NCI-H2196 (cell line): Measurements from ENCODE around the gene TMEM272.

Source experiments
- DNase-seq: peaks from one replicate; lab custom pipeline; 2025; ENCODE audit not compliant: unreplicated experiment; lab: John Stamatoyannopoulos, UW

The TMEM272 gene

DNA sequence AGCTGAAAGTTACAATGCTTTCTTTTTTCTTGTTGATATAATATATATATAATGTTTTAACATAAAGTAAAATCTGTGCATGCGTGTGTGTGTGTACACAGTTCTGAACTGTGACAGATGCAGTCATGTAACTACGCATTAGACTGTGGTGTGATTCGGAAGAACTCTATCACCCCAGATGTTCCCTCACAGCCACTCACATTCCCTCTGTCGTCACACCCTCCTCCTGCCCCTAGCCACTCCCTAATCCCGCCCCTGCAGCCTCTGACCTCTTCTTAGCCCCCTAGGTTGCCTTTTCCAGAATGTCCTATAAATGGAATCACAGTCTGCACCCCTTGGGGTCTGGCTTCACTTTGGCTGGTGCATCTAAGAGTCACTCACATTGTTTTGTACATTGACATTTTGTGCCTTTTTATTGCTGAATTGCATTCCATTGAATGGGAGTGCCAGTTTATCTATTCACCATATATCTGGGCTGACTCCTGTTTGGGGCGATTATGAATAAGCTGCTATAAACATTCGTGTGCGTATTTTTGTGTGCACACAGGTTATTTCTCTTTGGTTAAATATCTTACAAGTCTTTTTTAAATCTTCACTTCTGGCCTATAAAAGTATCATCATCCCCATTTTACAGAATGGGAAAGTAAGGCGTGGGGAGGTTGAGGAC is 61.4 kb downstream of the TMEM272 start:
- DNase-seq = no peak

DNA sequence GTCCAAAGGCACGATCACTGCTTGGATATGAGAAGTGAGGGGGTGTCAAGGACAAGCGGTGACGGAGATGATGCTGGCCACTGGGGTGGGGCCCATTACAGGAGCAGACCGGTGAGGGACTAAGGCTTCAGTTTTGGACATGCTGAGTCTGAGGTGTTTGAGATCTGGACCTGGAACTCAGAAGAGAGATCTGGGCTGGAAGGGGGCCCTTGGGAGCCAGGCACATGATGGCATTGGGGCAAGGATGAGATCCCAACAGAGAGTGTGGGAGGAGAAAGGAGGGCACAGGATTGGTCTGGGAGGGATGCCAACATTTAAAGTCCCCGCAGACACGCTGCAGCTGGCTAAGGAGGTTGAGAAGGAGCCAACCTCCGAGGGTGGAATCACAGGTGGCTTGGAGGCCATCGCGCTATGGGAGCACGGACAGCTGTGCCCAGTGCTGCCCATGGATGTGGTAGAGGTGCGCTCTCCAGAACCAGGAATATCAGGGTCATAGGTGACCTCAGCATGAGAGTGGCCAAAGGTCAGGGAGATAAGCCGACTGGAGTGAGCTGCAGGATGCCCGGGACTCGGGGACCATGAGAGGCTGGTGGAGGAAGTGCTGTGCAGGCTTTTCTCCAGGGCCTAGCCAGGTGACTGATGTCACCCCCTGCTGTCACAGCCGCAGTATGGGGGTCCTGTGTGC is 62.8 kb downstream of the TMEM272 start:
- no peak for DNase-seq

DNA sequence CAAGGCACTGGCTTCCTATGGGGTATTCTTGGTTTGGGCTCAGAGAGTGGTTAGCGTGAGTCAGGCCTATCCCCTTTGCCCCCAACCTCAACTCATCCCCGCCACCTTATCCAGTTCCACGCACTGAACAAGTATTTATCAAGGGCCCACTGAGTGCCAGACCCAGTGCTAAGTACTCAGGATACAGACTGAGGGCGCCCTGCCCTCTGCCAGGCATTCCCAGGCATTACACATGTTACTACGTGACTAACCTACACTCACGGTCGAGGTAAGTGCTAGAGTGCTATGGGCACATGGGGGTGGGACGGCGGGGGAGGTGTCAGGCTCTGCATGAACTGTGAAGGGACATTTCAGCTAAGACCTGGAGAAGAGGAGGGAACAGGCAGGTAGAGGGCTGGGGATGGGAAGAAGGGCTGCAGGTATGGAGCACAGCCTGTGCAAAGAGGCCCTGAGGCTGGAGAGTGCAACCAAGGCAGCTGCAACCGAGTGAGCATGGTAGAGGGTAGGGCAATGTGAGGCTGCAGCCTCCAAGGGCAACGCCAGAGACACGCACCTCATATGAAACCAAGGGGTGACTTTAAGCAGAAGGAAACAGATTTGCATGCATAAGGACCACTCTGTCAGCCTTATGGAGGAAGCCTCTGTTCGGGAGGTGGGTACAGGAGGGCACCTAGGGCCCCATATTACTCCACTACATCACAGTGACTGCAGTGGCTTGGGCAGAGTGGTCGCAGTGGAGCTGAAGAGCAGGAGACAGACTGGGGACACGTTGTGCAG is 63.5 kb downstream of the TMEM272 start:
- DNase-seq = no peak

DNA sequence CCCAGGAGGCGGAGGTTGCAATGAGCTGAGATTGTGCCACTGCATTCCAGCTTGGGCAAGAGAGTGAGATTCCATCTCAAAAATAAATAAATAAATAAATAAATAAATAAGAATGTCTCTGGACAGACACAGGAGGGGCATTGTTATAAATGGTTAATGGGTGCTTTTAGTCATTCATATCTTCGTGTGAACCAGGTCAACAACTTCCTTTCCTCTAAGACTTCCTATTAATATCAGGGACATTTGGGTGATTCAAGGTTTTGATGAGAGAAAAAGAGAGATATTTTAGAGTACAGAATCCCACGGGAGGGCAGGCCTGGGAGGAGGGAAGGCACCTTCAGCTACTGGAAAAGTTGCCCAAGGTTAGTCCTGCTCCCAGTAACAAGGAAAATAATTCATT is 64.9 kb downstream of the TMEM272 start:
- no peak for DNase-seq

DNA sequence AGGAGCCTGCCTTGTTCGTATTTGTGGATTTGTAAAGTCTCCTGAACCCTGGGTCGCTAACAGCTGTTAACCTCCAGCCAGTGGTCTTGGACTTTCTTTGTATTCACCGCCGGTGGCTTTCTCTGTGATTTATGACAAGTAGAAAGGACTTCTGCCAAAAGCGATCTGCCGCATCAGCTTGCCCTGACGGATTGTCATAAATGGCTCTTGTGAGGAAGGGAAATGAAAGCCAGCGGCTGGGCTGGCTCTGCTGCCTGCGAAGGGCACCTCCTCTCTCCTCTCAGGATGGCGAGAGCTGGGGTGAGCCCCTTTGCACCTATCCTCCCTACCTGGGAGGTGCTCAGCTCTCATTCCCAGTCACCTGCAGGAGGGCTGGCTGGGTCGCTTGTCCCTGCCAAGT is 66.6 kb downstream of the TMEM272 start:
- no peak for DNase-seq

DNA sequence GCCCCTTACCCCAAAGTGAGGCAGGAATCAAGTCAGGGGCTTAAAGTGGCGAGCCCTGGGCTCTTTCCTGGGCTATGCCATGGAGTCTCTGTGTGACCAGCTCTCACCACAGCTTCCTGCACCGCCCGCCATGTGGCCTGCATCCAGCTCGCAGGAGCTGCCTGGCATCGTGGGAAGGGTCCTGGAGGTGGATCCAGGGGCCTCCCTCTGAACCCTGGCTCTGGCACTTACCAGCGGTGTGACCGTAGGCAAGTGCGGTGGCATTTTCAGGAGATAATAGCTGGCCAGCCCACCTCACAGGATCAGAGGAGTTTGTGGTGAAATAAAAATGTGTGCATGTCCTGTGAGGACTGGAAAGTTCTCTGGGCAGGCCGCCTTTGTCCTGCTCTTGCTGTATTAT is 67.1 kb downstream of the TMEM272 start:
- DNase-seq = no peak

DNA sequence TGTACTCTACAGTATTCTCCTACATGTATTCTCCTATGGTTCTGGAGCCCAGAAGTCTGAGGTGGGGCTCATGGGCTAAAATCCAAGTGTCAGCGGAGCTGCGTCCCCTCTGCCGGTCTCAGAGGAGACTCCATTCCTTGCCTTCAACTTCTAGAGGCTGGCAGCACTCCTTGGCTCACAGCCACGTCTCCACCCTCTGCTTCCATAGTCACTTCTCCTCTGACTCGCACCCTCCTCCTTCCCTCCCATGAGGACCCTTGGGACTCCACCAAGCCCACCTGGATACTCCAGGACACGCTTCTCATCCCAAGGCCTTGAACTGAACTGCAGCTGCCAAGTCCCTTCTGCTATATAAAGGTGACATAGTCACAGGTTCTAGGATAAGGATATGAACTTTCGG is 68.8 kb downstream of the TMEM272 start:
- DNase-seq = no peak

DNA sequence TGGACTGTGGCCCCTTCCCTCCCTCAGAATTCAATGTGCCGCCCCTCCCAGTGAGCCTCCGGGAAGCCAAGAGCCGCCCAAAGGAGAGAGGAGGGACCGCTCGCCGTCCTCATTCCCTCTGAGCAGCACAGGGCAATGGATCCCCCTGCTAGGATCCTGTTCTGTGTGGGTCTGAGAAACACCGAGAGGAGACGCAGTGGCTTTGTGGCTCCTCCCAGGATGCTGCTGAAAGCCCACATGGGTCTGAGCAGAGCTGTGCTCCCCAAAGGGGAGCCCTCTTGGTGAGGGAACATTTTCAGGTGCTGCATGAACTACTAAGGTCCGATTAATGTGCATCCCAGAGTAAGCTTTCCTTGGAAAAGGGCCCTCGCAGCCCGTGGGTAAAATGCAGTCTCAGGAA is 71.5 kb downstream of the TMEM272 start:
- no peak for DNase-seq

DNA sequence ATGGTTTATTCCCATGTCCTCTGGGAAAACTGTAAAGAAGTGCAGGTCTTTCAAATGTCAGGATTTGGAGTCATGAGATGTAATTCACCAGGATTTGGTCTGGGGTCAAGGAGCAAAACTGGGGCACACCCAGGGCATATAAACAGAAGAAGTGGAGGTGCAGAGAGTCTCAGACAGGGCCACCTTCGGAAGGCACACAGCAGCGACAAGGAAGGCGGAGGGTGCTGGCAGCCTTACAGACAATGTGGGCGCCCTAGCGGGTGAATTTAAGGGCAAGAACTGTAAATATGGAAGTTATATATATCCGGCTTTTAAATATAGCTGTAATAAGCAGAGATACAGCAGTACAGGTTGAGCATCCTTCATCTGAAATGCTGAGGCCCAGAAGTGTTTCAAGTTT is 72.2 kb downstream of the TMEM272 start:
- DNase-seq = no peak

DNA sequence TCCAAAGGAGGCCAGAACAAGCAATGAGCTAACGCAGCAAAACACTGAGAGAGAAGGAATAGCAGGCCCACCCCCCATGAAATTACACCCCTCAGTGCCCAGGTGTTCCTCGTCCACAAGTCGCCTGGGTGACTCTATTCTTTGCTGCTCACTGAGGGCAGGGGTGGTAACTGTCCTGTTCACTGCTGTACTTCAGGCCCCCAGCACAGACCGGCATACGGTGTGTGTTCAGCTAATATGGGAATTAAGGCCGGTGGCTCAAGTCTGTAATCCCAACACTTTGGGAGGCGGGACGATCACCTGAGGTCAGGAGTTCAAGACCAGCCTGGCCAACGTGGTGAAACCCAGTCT is 72.9 kb downstream of the TMEM272 start:
- no peak for DNase-seq

DNA sequence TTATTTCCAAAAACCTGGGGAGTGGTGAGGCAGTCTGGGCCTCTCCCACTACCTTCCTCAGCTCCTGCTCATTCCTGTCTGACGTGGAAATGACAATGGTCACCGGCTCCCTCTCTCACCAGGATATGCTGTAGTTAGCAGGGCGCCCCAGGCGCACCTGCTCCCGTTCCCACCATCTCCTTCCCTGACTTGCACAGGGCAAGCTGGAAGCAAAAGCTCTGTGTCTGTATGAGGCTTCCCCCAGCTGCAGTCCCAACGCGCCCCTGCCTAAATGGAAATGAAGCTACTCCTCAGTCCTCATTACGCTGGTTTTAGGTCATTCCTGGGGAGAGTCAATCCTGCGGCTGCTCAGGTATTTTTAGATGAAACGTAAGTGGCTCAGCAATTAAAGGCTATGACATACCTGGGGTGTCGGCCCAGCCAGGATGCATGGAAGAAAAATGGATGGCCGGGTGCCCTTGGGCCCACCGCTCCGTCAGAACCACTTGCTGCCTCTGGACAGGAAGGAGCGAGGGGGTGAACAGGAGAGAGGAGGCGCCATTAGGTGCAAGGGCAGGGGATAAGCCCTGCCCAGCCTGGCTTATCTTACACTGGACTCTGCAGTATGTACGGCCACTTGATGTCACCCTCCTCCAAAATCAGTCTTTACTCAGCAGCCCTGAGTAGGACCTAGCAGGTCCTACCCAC is 73.4 kb downstream of the TMEM272 start:
- DNase-seq = no peak

DNA sequence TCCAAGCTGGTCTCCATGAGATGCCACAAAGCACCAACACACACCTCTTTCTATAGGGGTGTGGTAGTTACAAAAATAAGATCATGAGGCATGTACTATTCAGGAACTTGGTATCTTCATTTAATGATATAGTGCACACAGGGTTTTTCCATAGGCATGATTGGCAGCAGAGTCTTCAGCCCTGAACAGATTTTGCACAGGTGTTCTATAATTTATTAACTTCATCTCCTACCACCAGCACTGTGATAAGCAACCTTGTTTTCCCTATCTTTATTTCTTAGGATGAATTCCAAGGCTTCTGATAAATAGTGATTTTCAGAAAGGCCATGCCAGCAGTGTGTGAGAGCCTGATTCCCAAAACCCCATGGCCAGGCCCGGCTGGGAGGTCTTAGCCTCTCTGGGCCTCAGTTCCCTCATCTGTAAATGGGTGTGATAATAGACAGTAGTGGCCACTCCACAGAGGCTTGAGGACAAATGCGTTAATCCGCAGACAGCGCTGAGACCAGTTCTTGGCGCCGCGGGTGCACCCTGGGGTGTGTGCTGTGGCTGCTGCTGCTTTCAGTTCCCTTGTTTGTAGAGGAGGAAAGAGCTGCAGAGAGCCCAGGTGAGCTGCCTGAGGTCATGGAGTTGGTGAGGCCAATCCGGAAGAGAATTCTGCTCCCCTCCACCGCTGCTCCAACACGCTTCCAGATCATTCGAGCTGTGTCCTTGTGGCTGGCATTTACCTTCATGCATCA is 74.1 kb downstream of the TMEM272 start:
- no peak for DNase-seq

DNA sequence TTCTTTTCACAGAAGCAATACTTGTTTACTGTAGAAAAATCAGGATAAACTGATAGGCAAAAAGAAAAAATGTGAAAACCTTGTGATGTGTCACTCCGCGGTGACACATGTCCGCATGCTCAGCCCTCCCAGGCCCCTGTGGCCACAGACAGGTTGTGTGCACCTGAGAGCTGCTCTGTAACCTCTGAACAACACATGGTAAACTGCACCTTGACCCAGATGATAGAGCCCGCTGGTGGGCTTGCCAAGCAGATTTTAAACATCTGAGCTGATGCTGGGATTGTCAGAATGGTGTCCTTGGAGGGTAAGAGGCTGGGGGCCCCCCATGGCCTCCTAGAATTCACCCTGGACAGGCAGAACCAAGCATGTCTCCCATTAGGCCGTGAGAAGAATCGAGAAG is 74.8 kb downstream of the TMEM272 start:
- no peak for DNase-seq

DNA sequence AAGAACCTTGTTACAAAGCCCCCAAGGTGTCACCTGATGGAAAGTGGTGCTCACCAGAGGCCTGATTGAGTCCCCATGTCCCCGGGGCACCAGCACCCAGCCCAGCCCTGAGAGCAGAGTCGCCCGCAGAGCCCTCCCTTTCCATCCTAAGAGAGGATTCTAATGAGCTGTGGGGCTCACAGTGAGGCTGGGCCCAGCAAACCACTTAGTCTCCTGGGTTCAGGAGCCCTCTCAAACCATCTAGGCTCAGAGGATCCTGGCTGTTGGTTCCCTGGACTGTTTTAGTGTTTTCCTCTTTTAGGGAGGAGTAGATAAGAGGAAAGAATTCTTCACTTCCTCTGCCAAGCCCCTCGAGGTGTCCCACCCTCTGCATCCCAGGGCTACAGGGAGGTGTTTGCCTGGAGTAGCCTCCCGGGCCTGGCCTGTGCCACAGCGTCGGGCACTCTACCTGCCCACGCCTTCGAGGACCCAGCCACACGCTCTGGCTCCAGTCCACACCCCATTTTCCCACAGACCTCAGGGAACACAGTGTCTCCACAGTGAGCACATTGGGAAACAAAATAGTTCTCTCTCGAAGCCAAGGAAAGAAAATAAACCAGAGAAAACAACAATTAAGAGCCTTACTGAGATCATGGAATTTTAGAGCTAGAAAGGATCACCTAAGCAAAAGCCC is 75.4 kb downstream of the TMEM272 start:
- no peak for DNase-seq

DNA sequence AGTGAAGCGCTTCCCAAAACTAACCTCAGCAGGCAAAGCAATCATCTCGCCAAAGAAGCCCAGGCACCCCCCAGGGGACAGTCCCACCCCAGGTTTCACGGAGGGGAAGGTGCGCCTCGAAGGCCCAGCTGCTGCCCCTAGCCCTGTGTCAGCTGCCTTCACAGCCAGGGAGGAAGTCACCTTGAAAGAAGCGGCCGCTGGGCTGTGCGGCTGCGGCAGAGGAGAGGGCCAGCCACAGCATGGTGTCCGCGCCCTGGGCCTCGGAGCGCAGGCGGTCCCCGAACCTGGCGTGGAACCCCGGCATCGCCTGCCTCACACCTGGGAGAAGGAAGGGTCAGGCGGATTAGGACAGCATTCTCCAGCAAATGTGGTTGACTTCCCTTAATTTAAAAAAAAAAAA is 76.0 kb downstream of the TMEM272 start:
- DNase-seq = no peak

DNA sequence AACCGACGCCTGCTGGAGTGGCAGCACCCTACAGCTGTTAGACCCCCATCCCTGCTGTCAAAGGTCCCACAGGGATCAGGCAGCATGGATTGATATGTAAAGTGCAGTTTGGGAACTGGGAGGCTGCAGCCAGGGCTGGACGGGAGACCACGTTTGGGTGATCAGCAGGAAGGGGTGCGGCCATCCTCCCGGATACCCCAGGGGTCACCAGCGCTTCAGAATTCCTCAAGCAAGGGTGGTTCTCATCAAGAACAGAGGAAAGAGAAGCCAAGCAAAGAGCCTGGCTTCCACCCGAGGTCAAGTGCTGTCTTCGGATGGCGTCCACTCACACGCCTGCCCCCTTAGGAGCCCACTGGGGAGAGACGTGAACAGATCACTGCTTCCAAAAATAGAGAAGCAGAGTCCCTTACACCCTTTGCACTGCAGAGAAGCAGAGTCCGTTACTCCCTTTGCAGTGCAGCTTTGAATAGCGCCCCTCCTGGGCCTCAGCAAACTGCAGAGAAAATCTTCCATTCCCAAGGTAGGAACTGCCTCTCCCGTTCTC is 76.5 kb downstream of the TMEM272 start:
- no peak for DNase-seq

DNA sequence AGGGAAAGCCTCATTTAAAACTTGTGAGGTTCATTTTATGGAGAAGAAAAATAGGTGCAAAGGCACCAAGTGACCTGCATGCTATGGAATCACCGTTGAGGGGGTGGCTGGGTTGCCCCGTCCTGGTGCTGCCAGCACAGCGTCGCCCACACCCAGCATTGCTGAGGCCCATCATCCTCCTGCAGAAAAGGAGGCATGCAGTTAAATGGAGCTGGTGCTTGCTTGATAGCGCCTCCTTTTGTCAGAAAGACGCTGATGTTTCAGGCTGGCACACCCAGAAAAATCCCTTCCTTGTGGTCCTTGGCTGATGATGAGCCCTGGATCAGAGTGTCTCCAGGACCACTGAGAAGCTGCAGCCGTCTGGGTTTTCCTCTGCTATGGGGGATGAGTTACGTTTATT is 77.9 kb downstream of the TMEM272 start:
- DNase-seq = no peak

DNA sequence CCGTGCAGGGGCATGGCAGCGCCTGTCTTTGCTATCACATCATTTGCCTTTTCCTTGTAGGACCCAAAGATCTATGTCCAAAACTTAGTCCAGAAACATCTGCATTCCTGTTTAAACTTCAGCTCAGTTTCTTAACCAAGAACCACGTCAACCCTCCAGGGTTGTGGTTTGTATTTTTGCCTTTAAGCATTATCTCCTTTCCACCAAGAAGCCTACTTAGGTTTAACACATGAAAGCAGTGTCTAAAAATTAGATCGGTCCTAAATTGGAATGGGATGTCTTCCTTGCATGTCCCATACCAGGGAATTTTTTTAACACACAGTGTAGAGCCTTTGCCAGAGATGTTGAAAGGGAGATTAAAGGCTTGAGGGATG is 79.8 kb downstream of the TMEM272 start:
- no peak for DNase-seq

DNA sequence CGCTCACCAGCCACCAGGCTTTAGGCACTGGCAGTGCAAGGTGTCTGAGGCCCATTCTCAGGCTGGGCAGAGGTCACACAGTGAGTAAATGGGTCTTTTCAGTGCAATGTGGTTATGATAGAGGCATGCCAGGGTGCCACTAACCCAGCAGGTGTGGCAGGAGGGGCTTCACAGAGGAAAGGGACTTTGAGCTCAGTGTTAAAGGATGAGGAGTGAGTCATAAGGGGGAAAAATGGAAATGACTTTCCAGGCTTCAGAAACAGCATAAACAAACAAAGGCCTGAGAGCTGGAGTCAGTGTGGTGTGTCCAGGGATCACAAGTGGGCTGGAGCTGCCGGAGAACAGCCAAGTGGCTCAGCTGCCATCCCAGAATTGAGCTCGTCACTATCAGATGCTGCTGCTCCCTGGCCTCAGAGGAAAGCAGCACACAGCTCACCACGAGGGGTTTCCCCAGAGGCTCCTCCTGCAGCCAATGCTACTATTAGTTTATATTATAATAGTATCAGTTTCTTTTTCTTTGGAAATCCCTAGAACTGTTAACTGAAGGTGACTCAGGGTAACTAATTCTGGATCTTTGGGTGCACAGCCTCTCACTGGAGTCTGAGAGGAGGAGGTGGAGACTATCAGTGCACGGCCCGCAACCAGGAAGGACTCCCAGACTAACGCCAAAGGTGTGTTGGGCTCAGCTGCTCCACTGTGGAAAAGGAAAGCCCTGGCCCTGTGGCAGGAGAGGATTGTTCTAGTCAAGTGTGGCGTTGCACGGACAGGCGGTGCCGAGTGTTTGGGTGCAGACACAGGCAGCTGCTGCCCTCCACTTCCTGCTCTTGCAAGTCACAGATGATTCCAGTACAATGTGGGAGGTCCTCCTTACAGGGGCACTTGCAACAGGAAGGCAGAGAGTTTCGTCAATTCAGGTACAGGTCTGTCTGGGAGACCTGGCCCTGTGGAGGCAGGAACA is 80.5 kb downstream of the TMEM272 start:
- peak; percentile 26 for DNase-seq
